ENCODE data around the gene HOXB2.

DNA sequence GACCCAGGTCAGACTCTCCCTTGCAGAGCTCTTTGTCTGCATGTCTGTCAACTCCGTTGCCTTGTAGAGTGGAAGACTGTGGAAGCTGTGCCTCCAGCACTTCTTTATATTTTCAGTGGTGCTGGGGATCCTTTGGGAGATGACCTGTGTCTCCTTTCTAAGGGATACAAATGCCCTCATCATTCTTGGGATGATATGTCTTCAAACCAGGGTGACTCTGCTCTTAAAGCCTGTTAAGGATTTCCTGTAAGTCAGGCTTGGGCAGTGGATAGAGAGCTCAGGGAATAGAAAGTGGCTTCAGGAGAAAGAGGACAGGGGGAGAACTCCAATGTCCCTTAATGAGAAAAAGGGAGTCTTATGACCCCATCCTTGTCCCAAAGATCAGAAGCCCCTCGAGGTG, 43.6 kb upstream of the HOXB2 start:
- TF ChIP-seq POLR2A (IDR thresholded peaks at IDR 0.05; ENCODE audit: low read depth, low read length) (no peak), POLR2AphosphoS5 (IDR thresholded peaks at IDR 0.05; ENCODE audit: low read depth, low read length) (no peak), TAF1 (IDR thresholded peaks at IDR 0.05; ENCODE audit: low read depth, low read length) (no peak), POU2F2 (IDR thresholded peaks at IDR 0.05; ENCODE audit: low read depth, low read length) (no peak), SPI1 (IDR thresholded peaks at IDR 0.05; ENCODE audit: low read depth, low read length) (no peak)
